Hepatocyte (in vitro differentiated cells): ENCODE results near the gene ROR1.

Experiments used
- EZH2phosphoT487 ChIP-seq: fragments of 200-600 bp; sonication (generic); IDR thresholded peaks from one replicate; pipeline ENCODE4 v1.6.1; 2018; ENCODE audit warnings: antibody characterized with exemption, mild to moderate bottlenecking, low read depth, moderate library complexity; ENCODE audit not compliant: unreplicated experiment, severe bottlenecking
- TF ChIP-seq, protein P1 (sequence below): fragments of 200-600 bp; sonication (generic); IDR thresholded peaks from 2 replicates; pipeline ENCODE4 v1.5.1; 2016; ENCODE audit warnings: antibody characterized with exemption, mild to moderate bottlenecking; ENCODE audit not compliant: poor library complexity

DNA sequence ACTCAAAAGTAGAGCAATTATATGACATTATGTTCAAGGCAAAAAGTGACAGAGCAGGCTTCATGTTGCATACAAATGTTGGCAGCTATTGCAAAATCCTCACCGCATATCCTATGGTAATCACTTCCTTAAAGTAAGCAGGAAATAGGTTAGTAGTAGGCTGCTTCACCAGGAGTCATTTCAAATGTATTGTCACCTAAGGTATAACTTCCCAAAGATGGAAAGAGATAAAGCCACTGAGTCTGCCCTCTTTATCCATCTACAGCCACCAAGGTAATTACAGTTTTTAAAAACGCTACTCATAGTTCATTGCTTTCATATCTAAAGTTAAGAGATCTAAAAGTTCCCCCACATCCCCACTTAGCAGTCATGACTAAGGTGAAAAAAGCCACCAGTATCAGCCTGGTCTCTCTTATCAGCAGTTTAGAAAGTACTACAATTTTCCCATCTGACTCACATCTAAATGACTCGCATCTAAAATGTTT, 398.0 kb downstream of the ROR1 start:
- TF ChIP-seq, protein P1, sequence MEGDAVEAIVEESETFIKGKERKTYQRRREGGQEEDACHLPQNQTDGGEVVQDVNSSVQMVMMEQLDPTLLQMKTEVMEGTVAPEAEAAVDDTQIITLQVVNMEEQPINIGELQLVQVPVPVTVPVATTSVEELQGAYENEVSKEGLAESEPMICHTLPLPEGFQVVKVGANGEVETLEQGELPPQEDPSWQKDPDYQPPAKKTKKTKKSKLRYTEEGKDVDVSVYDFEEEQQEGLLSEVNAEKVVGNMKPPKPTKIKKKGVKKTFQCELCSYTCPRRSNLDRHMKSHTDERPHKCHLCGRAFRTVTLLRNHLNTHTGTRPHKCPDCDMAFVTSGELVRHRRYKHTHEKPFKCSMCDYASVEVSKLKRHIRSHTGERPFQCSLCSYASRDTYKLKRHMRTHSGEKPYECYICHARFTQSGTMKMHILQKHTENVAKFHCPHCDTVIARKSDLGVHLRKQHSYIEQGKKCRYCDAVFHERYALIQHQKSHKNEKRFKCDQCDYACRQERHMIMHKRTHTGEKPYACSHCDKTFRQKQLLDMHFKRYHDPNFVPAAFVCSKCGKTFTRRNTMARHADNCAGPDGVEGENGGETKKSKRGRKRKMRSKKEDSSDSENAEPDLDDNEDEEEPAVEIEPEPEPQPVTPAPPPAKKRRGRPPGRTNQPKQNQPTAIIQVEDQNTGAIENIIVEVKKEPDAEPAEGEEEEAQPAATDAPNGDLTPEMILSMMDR = no peak
- no peak for TF ChIP-seq EZH2phosphoT487
